HL-60 (cell line): Measurements from ENCODE around the gene ENG.

Experiments
- DNase-seq, 2 experiments: peaks; one replicate each; pipeline ENCODE4 v3.0.0-alpha.2; 2010 to 2020; ENCODE audit warnings: low read depth in 1 of 2, low spot score in 1 of 2
- H3K27ac ChIP-seq: fragments of 250-450 bp; sonication (Bioruptor Pico); replicated peaks from 2 replicates; pipeline ENCODE4 v1.5.1; 2020; ENCODE audit warnings: mild to moderate bottlenecking, moderate library complexity
- H3K27me3 ChIP-seq: fragments of 250-450 bp; sonication (Bioruptor Pico); 2 replicates; pipeline ENCODE4 v1.5.1; 2021; ENCODE audit warnings: mild to moderate bottlenecking, moderate library complexity; ENCODE audit not compliant: insufficient read depth, poor library complexity, severe bottlenecking
- H3K4me3 ChIP-seq: replicated peaks from 2 replicates; pipeline ENCODE4 v1.5.1; 2011; ENCODE audit warnings: mild to moderate bottlenecking, control low read depth, low read length; ENCODE audit not compliant: insufficient read depth
- CTCF ChIP-seq: IDR thresholded peaks from one replicate; pipeline ENCODE4 v1.5.1; 2011; ENCODE audit warnings: low read length, control low read depth, inconsistent platforms; ENCODE audit not compliant: insufficient read depth
- GABPA ChIP-seq: IDR thresholded peaks from 2 replicates; pipeline ENCODE4 v1.6.1; 2012; ENCODE audit warnings: low read depth
- POLR2AphosphoS5 ChIP-seq: IDR thresholded peaks from 2 replicates; pipeline ENCODE4 v1.6.1; 2012; ENCODE audit warnings: low read depth
- SPI1 ChIP-seq: IDR thresholded peaks from 2 replicates; pipeline ENCODE4 v1.6.1; 2012; ENCODE audit warnings: low read depth, mild to moderate bottlenecking, borderline replicate concordance
- TF ChIP-seq, protein P1 (sequence below): IDR thresholded peaks from 2 replicates; pipeline ENCODE4 v1.6.1; 2012; ENCODE audit warnings: low read depth; ENCODE audit not compliant: insufficient replicate concordance

The ENG gene

DNA sequence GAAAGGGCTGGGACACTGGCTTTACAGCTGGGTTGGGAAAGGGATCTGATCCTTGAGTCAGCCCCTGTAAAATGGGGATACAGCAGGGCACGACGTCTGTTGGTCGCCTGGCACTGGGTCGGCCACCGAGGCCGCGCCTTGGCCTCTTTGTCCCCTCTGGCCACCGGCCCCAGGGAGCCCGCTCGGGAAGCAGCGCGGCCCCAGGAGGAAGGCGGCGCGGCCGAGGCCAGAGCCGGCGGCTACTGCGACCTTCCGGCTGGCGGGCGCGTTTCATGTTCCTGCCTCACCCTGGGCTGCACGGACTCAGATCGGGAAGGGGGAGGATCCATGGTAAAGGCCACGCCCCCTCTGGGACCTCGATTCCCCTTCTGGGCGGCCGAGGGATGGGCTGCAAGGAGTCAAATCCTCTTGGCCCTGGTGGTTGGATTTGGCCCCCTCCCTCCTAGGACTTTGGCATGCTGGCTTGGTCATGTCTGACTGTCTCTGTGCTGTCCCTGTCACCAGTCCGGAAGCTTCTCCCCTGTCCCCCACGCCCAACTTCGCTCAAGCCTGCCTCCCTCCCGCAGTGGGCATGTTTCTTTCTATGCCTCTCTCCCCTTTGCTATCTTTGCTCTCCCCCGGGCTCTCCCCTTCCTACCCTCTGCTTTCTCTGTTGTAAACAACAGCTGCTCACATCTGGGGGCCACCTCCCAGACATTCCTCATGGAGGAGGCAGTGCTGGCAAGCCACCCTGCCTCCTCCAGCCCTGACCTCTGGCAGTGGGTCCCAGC is 26.0 kb downstream of the ENG start:
- no peak overlapping the region for H3K27ac ChIP-seq
- TF ChIP-seq CTCF, result no peak
- TF ChIP-seq GABPA, result no peak
- no peak for TF ChIP-seq POLR2AphosphoS5
- TF ChIP-seq SPI1, result no peak
- TF ChIP-seq, protein P1, sequence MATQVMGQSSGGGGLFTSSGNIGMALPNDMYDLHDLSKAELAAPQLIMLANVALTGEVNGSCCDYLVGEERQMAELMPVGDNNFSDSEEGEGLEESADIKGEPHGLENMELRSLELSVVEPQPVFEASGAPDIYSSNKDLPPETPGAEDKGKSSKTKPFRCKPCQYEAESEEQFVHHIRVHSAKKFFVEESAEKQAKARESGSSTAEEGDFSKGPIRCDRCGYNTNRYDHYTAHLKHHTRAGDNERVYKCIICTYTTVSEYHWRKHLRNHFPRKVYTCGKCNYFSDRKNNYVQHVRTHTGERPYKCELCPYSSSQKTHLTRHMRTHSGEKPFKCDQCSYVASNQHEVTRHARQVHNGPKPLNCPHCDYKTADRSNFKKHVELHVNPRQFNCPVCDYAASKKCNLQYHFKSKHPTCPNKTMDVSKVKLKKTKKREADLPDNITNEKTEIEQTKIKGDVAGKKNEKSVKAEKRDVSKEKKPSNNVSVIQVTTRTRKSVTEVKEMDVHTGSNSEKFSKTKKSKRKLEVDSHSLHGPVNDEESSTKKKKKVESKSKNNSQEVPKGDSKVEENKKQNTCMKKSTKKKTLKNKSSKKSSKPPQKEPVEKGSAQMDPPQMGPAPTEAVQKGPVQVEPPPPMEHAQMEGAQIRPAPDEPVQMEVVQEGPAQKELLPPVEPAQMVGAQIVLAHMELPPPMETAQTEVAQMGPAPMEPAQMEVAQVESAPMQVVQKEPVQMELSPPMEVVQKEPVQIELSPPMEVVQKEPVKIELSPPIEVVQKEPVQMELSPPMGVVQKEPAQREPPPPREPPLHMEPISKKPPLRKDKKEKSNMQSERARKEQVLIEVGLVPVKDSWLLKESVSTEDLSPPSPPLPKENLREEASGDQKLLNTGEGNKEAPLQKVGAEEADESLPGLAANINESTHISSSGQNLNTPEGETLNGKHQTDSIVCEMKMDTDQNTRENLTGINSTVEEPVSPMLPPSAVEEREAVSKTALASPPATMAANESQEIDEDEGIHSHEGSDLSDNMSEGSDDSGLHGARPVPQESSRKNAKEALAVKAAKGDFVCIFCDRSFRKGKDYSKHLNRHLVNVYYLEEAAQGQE, result no peak
- DNase-seq, result no peak
- H3K4me3 ChIP-seq, result no peak overlapping the region
- no peaks in the 10 kb centered on the region for H3K27me3 ChIP-seq

- no peak overlapping the region for H3K4me3 ChIP-seq
- TF ChIP-seq SPI1 (no peak), CTCF (no peak), GABPA (no peak)
- TF ChIP-seq, protein P1, result no peak
- no peak overlapping the region for H3K27ac ChIP-seq
- no peaks in the 10 kb centered on the region for H3K27me3 ChIP-seq
- DNase-seq, result no peak
These were observed 28.1 kb downstream of the ENG start for GRCh38 chr9:127826253-127826913.

- Histone ChIP-seq H3K27me3 (no peaks in the 10 kb centered on the region), H3K27ac (no peak overlapping the region), H3K4me3 (no peak overlapping the region)
- TF ChIP-seq, protein P1, result no peak
- TF ChIP-seq SPI1, result no peak
- TF ChIP-seq POLR2AphosphoS5, result no peak
- TF ChIP-seq GABPA, result no peak
- no peak for TF ChIP-seq CTCF
- DNase-seq, result no peak
These were observed 29.0 kb downstream of the ENG start for GRCh38 chr9:127825319-127826051.
